Neural cell (in vitro differentiated cells): ENCODE results near the gene MAJIN.

Experiments used
- CTCF ChIP-seq: fragments of 450-650 bp; IDR thresholded peaks from 2 replicates; pipeline ENCODE4 v1.5.1; 2014; ENCODE audit warnings: antibody characterized with exemption, mild to moderate bottlenecking, moderate library complexity; ENCODE audit not compliant: poor library complexity, severe bottlenecking
- EZH2 ChIP-seq: fragments of 200-600, 300-800 bp; shearing (Covaris generic), sonication (generic); IDR thresholded peaks from 2 replicates; pipeline ENCODE4 v1.6.1; 2014; ENCODE audit warnings: antibody characterized with exemption, low read length, borderline replicate concordance, mild to moderate bottlenecking; ENCODE audit not compliant: insufficient read depth, poor library complexity, severe bottlenecking
- POLR2AphosphoS5 ChIP-seq: IDR thresholded peaks from 2 replicates; pipeline ENCODE4 v1.6.1; 2012
- RAD21 ChIP-seq: fragments of 450-650 bp; conservative IDR thresholded peaks from 2 replicates; pipeline ENCODE4 v1.6.1; 2014; ENCODE audit warnings: antibody characterized with exemption, mild to moderate bottlenecking, moderate library complexity
- REST ChIP-seq: IDR thresholded peaks from 2 replicates; pipeline ENCODE4 v1.6.1; 2012; ENCODE audit warnings: borderline replicate concordance
- SMC3 ChIP-seq: fragments of 450-650 bp; conservative IDR thresholded peaks from 2 replicates; pipeline ENCODE4 v1.6.1; 2014; ENCODE audit warnings: antibody characterized with exemption, mild to moderate bottlenecking, moderate library complexity; ENCODE audit not compliant: poor library complexity
- TAF1 ChIP-seq: IDR thresholded peaks from 2 replicates; pipeline ENCODE4 v1.6.1; 2012; ENCODE audit warnings: low read depth

- TF ChIP-seq CTCF: no peak
- no peak for TF ChIP-seq RAD21
- no peak for TF ChIP-seq EZH2
- no peak for TF ChIP-seq POLR2AphosphoS5
- no peak for TF ChIP-seq SMC3
- no peak for TF ChIP-seq REST
- no peak for TF ChIP-seq TAF1
Observed at GRCh38 chr11:64890522-64890939, 81.4 kb downstream of the MAJIN start.
